HG02852 (cell line): ENCODE results near the gene PGLYRP4.

Experiments used
- ATAC-seq: cut with Tn5 transposase; IDR thresholded peaks from one replicate; pipeline ENCODE4 v1.9.1; 2021; ENCODE audit warnings: mild to moderate bottlenecking, moderate library complexity; ENCODE audit not compliant: unreplicated experiment

Gene PGLYRP4

DNA sequence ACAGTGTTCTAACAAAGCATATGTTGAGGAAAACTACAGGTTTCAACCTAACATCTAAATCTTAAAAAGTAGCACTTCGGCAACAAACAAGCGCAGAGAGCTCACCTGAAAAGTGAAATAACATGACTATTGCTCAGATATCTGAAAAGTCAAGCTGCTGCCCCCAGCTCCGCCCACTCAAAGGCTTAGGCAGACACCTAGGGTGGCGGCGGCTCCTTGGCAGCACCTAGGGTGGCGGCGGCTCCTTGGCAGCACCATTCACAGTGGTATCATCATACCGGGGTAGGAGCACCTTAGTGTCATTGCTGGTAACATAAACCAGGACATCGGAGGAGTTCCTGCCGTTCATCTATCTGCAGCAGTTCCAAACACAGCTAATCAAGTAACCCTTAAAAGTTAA lies 30.9 kb upstream of the PGLYRP4 start:
- ATAC-seq = no peak

DNA sequence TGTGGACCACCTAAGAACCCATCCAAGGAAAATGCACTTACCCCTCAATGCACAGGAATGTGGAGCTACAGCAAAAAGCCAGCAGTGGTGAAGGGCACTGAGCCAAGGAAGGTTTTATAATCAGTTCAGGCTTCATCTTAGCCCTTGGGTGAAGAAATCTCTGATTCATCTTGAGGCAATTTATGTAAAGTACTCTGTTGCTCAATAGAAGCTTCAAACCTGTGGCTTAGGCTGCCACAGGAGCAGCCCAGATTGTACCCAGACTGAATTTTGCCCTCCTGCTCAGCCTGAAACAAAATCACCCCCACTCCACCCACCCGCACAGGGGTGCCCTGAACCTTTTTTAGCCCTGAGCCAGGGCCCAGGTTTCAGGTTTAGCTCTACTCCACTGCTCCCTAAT lies 26.9 kb upstream of the PGLYRP4 start, which contains the start of gene S100A12:
S100A12 (minus strand) TSS at position 111 of the 400 bp plus-strand sequence. CDS start 1,029 bp downstream, outside the sequence.
- ATAC-seq = no peak

DNA sequence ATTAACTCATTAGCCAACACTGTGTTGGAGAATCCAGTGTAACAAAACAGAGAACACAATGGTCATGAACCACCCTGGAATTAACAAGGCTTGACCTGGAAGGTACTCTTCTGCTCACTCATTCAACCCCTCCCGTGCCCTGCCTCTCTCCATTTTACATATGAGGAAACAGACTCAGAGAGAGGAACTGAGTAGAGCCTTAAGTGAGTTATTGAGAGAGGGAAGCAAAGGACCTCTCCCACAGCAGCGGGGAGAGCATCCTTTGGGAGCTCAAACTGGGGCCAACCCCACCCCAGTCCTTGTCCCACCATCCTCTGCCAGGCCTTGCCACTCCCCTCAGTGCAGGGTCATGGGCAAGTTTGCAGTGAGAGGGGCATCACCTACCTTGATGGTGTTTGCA lies 25.4 kb upstream of the PGLYRP4 start:
- no peak for ATAC-seq

DNA sequence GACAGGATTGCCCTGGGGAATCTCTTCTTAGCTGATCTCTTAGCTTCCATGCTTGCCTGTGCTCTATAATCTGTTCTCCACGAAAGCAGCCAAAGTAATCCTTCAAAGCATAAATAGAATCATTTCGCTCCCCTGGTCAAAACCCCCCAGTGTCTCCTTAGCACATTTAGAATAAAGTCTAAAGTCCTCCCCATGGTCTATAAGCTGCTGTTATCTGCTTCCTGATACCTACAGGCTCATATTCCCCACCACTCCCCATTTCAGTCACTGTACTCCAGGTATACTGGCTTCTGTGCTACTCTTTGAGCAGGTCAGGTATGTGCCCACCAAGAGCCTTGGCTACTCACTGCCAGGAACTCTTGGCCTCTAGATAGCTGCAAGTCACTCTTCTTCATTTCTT lies 23.9 kb upstream of the PGLYRP4 start:
- ATAC-seq = no peak

DNA sequence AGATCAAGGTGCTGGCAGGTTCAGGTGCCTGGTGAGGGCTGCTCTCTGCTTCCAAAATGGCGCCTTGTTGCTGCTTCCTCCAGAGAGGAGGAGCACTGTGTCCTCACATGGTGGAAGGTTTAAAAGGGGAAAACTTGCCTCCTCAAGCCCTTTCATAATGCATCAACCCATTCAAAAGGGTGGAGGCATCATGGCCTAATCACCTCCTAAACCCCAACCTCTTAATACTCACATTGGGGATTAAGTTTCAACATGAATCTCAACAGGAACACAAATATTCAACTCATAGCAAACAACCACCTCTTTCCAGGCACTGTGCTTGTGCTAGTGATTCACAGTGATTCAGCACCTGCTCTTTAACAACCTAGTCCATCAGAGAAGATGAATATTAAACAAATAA lies 22.6 kb upstream of the PGLYRP4 start:
- no peak for ATAC-seq

DNA sequence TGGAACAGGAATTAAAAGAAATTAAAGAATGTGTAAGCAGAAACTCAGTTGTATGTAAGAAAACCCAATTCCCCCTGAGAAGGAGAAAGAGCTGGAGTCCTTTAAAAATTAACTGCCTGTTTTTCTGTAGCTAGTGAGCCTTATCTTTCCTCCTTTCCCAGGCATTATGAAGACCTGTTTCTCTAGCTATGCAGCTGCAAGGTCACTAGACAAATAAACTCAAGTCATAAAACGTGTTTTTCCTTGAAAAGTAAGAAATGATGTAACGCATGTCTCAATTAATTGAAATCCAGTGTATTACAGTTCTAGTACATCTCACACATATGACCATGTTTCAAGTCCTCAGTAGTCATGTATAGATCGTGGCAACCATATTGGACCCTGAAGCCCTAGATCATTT lies 21.5 kb upstream of the PGLYRP4 start:
- ATAC-seq = no peak

DNA sequence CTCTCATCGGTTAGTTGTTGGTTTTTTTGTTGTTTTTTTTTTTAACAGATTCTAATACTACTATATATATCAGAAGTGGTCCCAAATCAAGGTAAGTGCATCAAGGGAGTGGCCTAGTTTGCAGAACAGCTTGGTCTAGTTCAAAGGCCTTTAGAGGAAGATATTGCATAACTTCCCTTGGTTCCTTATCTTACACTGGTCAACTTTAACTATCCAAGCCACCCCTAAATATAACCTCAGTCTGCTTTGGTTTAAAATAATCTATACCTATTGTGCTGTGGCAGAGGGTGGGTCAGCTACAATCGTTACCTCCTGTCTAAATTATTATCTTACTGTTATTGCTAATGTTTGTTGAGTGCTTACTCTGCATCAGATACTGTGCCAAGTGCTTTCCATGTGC lies 19.9 kb upstream of the PGLYRP4 start:
- no peak for ATAC-seq

DNA sequence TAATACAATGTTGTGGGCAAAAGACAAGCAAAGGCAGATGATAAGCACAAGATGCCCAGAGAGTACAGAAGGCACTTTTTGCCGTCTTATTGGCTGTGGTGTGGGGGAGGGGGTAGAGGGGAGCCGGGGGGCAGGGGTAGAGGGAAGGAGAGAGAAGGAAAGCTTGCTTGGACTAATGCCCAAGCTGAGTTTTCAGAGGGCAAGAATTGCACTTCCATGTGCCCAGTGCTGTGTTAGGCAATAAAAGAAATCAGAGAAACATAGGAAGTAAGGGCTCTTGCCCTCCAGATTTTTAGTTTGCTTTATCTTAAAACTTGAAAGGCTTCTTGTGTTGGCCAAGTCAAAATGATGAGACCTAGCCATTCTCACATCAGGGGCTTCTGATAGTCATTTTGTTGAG lies 18.4 kb upstream of the PGLYRP4 start:
- ATAC-seq = no peak

DNA sequence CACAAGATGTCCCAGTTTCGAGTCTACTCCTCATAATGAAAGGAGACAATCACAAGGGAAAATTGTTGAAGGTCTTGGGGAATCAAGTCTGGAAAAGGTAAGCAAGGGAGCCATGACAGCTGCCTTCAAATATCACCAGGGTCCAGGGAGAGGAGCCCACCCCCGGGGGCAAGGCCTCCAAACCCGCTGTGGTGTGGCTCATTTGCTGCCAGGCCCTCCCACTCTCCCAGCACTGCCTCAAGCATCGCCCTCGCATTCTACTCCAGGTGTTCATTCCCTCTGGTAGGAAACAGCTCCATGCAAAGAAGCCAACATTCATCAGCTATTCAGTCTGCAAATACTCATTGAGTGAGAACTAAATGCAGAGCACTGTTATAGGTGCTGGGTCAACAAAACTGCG lies 17.6 kb upstream of the PGLYRP4 start:
- ATAC-seq = no peak

DNA sequence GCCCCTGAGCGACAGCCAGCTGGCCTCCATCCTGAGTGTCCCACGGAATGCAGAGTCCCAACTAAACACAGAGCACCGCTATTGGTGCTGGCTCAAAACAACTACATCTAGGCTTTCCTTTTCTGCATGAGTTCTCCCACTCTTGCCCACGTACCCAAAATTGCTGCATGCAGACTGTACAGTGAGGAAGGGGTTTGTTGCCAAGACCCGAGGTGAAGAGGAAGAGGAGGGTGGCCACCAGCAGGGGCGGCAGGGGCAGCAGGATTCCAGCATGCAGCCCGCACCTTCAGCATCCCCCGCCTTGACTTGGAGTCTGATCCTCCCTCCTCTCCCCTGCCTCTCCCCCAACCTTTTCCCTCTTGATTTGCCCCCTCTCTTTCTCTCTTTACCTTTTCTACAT lies 17.1 kb upstream of the PGLYRP4 start:
- no peak for ATAC-seq

DNA sequence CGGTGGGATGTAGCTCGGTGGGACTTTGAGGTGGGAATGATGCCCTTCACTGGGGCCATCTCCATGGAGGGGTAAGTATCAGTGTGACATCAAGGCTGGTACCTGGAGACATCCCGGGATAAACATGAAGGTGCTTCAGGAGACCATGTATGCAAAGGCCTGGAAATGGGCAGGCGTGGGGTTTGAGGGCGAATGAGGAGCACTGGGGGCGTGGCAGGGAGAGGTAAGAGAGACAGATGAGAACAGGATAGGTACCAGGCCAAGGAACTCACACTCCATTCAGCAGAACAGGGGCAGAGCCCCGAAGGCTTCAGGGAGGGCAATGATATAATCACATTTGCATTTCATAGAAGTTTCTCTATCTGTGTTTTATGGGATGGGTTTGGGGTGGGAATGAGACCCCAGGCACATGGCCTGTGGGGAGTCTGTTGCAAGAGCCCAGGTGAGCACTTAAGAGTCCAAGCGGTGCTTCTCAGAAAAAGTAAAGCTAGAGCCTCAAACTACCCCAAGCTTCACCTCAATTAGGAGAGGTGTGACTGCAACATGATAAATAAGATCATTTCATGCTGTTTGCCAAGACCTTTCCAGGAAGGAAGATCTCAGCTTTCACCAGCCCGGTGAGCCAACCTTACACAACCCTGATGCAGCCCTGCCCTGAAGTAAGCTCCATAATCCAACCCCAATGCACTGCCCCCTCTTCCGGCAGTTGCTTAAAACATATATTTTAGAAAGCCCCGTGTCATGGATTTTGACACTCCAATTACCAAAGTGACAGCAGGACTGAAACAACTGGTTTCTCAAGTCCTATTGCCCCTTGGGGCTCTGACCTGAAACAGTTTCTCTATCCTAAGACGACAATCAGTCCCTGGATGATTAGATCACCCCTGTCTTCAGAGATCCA lies 16.4 kb upstream of the PGLYRP4 start:
- ATAC-seq = no peak

DNA sequence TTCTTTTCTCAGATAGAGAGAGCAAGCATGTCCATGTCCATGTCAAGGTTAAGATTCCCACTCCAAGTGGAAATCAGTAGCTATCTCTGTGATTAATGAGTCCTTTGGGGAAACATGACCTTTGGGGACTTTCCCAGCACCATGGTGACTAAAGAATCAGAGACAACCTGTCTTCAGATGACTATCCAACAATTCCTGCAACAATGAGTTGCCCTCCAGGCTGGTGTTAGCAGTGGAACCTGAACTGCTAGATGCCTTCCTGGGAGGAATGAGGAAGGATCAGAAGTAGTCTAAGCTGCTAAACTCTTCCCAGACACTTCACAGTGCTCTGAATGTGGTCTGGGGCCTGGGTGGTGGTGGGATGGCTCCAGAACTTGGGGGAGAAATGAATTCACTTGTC lies 15.5 kb upstream of the PGLYRP4 start:
- ATAC-seq = no peak

DNA sequence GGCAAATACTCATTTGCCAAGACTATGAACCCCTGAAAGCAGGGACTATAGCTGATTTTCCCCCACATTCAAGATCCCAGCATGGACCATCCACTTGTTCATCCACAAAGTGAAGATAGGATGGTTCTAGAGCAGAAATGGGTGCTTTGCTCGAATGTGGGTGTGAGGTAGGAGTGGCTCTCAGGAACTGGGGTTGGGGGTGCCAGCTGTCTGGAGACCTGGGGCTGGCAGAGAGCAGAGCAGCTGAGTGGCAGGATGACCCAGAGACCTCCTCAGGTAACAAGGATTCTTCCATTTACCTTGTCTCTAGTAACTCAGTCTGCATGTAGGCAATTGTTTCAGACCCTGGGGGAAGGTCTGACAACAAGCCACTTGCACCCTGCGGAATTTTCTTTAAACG lies 15.0 kb upstream of the PGLYRP4 start:
- ATAC-seq = no peak

DNA sequence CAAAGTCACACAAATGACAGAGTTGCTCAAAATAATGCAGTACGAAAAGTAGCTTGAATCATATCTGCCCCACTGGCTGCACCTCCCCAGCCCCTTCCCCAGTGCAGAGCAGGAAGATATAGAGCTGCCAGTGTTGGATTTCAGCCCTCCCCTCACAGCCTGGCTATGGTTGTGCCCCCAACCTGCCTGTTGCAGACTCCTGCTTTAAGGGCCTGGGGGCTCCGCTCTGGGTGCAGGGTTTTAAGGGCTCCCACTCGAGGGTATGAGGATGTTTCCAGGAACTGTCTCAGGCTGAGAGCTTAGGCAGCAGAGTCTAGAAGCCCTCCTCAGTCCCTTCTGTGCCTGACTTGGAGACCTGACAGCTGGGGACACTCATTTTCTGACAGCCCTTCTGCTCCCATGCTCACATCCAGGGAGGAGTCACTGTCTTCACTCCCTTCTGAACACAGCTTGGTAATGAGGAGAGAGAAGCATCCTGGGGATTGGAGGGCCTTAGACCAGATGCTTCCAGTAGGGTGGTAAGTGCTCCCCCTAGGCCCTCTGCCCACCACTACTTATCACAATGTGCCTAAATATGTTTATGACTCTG lies 13.6 kb upstream of the PGLYRP4 start:
- no peak for ATAC-seq

DNA sequence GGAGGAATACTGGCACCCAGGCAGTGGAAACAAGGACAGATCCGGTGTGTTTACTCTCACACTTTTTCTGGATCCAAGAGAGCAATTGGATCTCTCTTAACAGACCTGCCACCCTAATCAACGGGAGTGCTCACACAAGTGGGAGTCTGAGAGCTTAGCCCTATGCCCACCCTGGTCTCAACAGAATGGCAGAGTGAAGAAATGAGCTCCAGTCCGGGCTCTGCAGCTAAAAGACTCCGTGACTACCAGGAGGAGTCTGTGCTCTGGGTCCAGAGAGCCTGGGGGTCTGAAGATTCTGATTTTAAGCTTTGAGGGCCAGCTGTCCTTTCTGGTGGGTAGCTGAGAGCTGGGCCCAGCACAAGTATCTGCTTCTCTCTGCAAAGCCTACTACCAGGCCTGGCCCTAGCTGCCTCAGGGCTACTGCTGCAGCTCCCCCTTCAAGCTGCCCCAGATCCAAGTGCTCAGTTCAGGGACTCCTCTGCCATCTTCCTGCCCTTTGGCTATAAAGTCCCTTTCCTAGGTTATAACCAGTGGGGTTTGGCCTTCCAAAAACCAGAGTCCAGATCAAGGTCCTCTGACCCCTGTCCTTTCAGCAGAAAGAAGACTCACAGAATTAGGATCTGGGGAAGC lies 13.0 kb upstream of the PGLYRP4 start:
- no peak for ATAC-seq

DNA sequence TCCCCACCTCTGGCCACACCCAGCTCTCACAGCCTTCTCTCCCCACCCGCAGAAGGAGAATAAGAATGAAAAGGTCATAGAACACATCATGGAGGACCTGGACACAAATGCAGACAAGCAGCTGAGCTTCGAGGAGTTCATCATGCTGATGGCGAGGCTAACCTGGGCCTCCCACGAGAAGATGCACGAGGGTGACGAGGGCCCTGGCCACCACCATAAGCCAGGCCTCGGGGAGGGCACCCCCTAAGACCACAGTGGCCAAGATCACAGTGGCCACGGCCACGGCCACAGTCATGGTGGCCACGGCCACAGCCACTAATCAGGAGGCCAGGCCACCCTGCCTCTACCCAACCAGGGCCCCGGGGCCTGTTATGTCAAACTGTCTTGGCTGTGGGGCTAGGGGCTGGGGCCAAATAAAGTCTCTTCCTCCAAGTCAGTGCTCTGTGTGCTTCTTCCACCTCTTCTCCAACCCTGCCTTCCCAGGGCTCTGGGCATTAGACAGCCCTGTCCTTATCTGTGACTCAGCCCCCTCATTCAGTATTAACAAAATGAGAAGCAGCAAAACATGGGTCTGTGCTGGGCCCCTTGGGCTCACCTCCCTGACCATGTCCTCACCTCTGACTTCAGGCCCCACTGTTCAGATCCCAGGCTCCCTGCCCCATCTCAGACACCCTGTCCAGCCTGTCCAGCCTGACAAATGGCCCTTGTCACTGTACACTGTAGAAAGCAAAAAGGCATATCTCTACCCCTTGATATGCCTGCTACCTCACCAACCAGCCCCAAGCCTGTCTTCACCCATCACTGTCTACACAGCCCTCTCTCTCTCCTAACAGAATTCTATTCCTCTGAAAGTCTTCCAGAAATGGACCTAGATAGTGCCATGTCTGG lies 12.2 kb upstream of the PGLYRP4 start:
- no peak for ATAC-seq

DNA sequence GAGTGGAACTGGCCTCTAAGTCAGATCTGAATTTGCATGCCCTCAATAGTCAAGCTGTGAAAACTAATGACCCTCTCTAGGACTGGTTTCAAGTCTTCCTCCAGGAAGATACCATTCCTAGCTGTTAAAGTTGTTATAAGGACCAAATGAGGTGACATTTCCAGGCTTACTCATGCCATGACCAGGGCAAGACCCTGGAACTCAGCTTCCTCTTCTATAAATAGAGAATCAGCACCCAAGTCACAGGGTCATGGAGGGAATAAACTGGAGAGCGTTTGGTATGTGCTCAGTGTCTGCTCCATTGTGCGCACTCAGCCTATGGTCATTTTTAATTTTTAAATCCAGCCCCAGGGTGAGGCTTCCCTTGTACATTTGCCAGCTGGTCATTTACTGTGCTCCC lies 11.5 kb upstream of the PGLYRP4 start:
- ATAC-seq = no peak

DNA sequence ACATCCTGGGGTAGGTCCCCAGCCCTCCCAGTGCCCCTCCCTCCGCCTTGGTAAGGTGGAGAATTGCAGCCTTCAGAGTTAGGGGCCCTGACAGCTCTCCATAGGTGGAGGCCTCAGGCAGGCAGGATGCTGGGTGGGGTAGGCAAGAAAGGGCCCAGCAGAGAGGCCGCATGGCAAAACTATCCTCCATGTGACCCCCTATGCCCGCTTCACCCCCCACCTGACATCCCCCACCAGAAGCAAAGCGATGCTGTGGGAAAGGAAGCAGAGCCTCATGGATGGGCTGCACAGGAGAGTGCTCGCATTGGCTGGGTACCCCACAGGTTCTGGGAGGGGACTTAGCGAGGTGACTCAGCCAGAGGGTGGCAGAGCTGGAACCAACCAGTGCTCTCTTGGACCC lies 10.6 kb upstream of the PGLYRP4 start:
- no peak for ATAC-seq

DNA sequence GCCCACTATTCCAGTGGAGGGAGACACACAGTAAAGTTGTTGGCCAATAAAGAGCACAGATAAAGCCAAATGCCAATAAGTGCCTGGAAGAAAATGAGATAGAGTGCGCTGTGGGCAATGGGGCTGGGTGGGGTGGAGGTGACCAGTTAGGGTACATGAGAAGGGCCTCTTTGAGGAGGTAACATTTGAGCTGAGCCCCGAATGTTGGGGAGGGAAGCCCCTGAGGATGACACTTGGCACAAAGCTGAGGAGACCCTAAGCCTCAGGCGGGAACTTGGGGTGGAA lies 10.0 kb upstream of the PGLYRP4 start:
- ATAC-seq = no peak

DNA sequence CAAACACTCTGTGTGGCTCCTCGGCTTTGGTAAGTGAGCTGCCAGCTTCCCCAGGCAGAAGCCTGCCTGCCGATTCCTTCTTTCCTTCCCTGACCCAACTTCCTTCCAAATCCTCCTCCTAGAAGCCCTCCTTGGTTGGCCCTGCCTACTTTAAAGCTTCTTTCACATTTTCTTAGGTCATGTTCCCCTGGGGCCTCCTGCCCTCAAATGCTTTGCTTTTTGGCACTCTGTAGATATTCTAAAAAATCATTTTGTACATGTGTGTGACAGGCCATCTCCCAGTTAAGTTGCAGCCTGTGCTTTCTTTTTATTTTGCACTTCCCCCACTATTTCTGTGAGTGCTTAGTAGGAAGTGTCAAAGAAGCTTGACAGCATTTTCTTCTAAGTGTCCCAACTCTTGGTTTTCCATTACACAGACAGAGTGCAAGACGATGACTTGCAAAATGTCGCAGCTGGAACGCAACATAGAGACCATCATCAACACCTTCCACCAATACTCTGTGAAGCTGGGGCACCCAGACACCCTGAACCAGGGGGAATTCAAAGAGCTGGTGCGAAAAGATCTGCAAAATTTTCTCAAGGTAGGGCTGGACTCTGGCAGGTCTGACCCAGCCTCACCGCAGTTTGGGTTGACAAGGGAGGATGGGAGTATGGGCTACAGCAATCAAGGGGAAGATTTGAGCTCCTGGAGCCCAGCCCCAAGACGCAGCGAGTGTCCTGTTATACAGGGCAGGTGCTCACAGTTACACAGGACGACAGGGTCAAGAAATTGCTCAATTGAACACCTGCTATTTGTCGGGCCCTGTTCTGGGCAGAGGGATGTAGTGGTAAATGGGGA lies 9.4 kb upstream of the PGLYRP4 start, which contains the start of gene S100A9:
S100A9 (plus strand) TSS at position 2 of the 838 bp plus-strand sequence; CDS start at position 432, 430 bp downstream.
- ATAC-seq = no peak
